ENCODE data around the gene BTN2A1. TPM values are rescaled to one million over a fixed set of nuclear protein-coding genes. Genes with fewer than 3 reads are reported as not detected.

Gene BTN2A1
- total RNA-seq, 6 experiments from 2014 or later = 29.2 to 35.4 (median 33.0) TPM

- Mint-ChIP-seq H3K27ac (no peak overlapping the region), H3K4me3 (no peak overlapping the region), H3K9me3 (no peaks in the 10 kb centered on the region), H3K27me3 (ENCODE audit: insufficient read depth) (peaks cover 31% of the 10 kb centered on the region), H3K4me1 (ENCODE audit: low read depth) (peaks cover 10% of the 10 kb centered on the region; the same call in 1 of the 2 replicates), H3K36me3 (ENCODE audit: low read depth) (no peaks in the 10 kb centered on the region)
- DNase-seq = no peak
- no peak for TF ChIP-seq CTCF (IDR thresholded peaks at IDR 0.05)
These were observed 39.9 kb downstream of the BTN2A1 start for GRCh38 chr6:26497610-26498009.

- H3K4me3 Mint-ChIP-seq = no peak within 1 kb of the TSS
These were observed 42.3 kb downstream of the BTN2A1 start, which contains the start of gene BTN1A1 for GRCh38 chr6:26500102-26500501. BTN1A1 (plus strand) TSS chr6:26500303; CDS start chr6:26501287, 984 bp downstream.

GRCh38 chr6:26501482-26501986 is 43.8 kb downstream of the BTN2A1 start:
- H3K27me3 Mint-ChIP-seq (ENCODE audit: insufficient read depth) = peaks cover 20% of the 10 kb centered on the region
- no peak for TF ChIP-seq CTCF (IDR thresholded peaks at IDR 0.05)
- no peaks in the 10 kb centered on the region for H3K9me3 Mint-ChIP-seq
- H3K27ac Mint-ChIP-seq = no peak overlapping the region
- H3K4me3 Mint-ChIP-seq = peak overlapping the region; percentile 67
- no peak for DNase-seq
- H3K4me1 Mint-ChIP-seq (ENCODE audit: low read depth) = peaks cover 10% of the 10 kb centered on the region; the same call in 1 of the 2 replicates
- no peaks in the 10 kb centered on the region for H3K36me3 Mint-ChIP-seq (ENCODE audit: low read depth)

More at GRCh38 chr6:26500102-26500501, 42.3 kb downstream of the BTN2A1 start, which contains the start of gene BTN1A1:
- Mint-ChIP-seq H3K27ac (no peak within 1 kb of the TSS), H3K4me1 (ENCODE audit: low read depth) (peaks cover 10% of the 10 kb centered on the region; the same call in 1 of the 2 replicates), H3K36me3 (ENCODE audit: low read depth) (no peaks in the 10 kb centered on the region), H3K9me3 (no peaks in the 10 kb centered on the region), H3K27me3 (ENCODE audit: insufficient read depth) (peaks cover 23% of the 10 kb centered on the region)
- no peak for DNase-seq
- TF ChIP-seq CTCF (IDR thresholded peaks at IDR 0.05) = no peak

GRCh38 chr6:26502165-26502564 is 44.4 kb downstream of the BTN2A1 start:
- DNase-seq = no peak
- no peak for TF ChIP-seq CTCF (IDR thresholded peaks at IDR 0.05)
- Mint-ChIP-seq H3K27ac (no peak overlapping the region), H3K9me3 (no peaks in the 10 kb centered on the region), H3K4me1 (ENCODE audit: low read depth) (peaks cover 10% of the 10 kb centered on the region; the same call in 1 of the 2 replicates), H3K4me3 (peak overlapping the region; percentile 67; the same call in 1 of the 2 replicates), H3K27me3 (ENCODE audit: insufficient read depth) (peaks cover 20% of the 10 kb centered on the region), H3K36me3 (ENCODE audit: low read depth) (no peaks in the 10 kb centered on the region)

- Mint-ChIP-seq H3K4me3 (no peak overlapping the region), H3K27me3 (ENCODE audit: insufficient read depth) (peaks cover 23% of the 10 kb centered on the region), H3K27ac (no peak overlapping the region), H3K9me3 (no peaks in the 10 kb centered on the region), H3K36me3 (ENCODE audit: low read depth) (no peaks in the 10 kb centered on the region), H3K4me1 (ENCODE audit: low read depth) (peaks cover 10% of the 10 kb centered on the region; the same call in 1 of the 2 replicates)
- TF ChIP-seq CTCF (IDR thresholded peaks at IDR 0.05) = no peak
- DNase-seq = no peak
These were observed 44.9 kb downstream of the BTN2A1 start for GRCh38 chr6:26502626-26503025.

Measured in HFFc6 (cell line).